KMS-11 (cell line): Measurements from ENCODE around the gene HSD17B14.

ENCODE experiments used
- H2AFZ ChIP-seq: fragments of 200-600 bp; sonication (generic); 2 replicates; pipeline ENCODE4 v1.6.1; 2016; ENCODE audit warnings: antibody characterized with exemption, mixed run types, low read depth
- H3K27ac ChIP-seq: fragments of 200-600 bp; sonication (generic); 2 replicates; pipeline ENCODE4 v1.6.1; 2016; ENCODE audit warnings: mild to moderate bottlenecking, mixed run types
- H3K27me3 ChIP-seq: fragments of 200-600 bp; sonication (generic); 2 replicates; pipeline ENCODE4 v1.6.1; 2017; ENCODE audit warnings: mild to moderate bottlenecking, low read depth, mixed run types, moderate library complexity; ENCODE audit not compliant: insufficient read depth
- H3K36me3 ChIP-seq: fragments of 200-600 bp; sonication (generic); 2 replicates; pipeline ENCODE4 v1.6.1; 2017; ENCODE audit warnings: mild to moderate bottlenecking, mixed run types; ENCODE audit not compliant: insufficient read depth
- H3K4me1 ChIP-seq: fragments of 200-600 bp; sonication (generic); 2 replicates; pipeline ENCODE4 v1.6.1; 2016; ENCODE audit warnings: mild to moderate bottlenecking, low read depth, mixed run types; ENCODE audit not compliant: poor library complexity, severe bottlenecking
- H3K4me2 ChIP-seq: fragments of 200-600 bp; sonication (generic); 2 replicates; pipeline ENCODE4 v1.7.0; 2016; ENCODE audit warnings: mild to moderate bottlenecking, mixed run types
- H3K4me3 ChIP-seq: fragments of 200-600 bp; sonication (generic); IDR thresholded peaks from 2 replicates; pipeline ENCODE4 v1.6.1; 2017; ENCODE audit warnings: low read depth, low read length, mixed read lengths; ENCODE audit not compliant: insufficient read depth
- H3K79me2 ChIP-seq: fragments of 200-600 bp; sonication (generic); 2 replicates; pipeline ENCODE4 v1.6.1; 2016; ENCODE audit warnings: low read depth, mixed run types; ENCODE audit not compliant: insufficient read depth
- H3K9ac ChIP-seq: fragments of 200-600 bp; sonication (generic); 2 replicates; pipeline ENCODE4 v1.6.1; 2016; ENCODE audit warnings: mild to moderate bottlenecking, mixed run types
- H4K20me1 ChIP-seq: fragments of 200-600 bp; sonication (generic); 2 replicates; pipeline ENCODE4 v1.6.1; 2016; ENCODE audit warnings: mild to moderate bottlenecking, mixed run types; ENCODE audit not compliant: insufficient read depth
- TF ChIP-seq, protein P1 (sequence below): fragments of 200-600 bp; sonication (generic); conservative IDR thresholded peaks from 2 replicates; pipeline ENCODE4 v1.6.1; 2017; ENCODE audit warnings: low read depth, mild to moderate bottlenecking, antibody characterized with exemption, low read length, moderate library complexity, mixed read lengths

The HSD17B14 gene

GRCh38 chr19:48841571-48841970 is 5.3 kb upstream of the HSD17B14 start:
- Histone ChIP-seq H3K4me1 (peaks cover 7% of the 10 kb centered on the region), H4K20me1 (no peaks in the 10 kb centered on the region), H3K4me2 (no peak overlapping the region), H2AFZ (no peak overlapping the region), H3K9ac (no peak overlapping the region), H3K4me3 (no peak overlapping the region), H3K27ac (no peak overlapping the region), H3K27me3 (no peaks in the 10 kb centered on the region; the same call in 1 of the 2 replicates), H3K36me3 (no peaks in the 10 kb centered on the region), H3K79me2 (no peaks in the 10 kb centered on the region)
- TF ChIP-seq, protein P1, sequence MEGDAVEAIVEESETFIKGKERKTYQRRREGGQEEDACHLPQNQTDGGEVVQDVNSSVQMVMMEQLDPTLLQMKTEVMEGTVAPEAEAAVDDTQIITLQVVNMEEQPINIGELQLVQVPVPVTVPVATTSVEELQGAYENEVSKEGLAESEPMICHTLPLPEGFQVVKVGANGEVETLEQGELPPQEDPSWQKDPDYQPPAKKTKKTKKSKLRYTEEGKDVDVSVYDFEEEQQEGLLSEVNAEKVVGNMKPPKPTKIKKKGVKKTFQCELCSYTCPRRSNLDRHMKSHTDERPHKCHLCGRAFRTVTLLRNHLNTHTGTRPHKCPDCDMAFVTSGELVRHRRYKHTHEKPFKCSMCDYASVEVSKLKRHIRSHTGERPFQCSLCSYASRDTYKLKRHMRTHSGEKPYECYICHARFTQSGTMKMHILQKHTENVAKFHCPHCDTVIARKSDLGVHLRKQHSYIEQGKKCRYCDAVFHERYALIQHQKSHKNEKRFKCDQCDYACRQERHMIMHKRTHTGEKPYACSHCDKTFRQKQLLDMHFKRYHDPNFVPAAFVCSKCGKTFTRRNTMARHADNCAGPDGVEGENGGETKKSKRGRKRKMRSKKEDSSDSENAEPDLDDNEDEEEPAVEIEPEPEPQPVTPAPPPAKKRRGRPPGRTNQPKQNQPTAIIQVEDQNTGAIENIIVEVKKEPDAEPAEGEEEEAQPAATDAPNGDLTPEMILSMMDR: no peak

DNA sequence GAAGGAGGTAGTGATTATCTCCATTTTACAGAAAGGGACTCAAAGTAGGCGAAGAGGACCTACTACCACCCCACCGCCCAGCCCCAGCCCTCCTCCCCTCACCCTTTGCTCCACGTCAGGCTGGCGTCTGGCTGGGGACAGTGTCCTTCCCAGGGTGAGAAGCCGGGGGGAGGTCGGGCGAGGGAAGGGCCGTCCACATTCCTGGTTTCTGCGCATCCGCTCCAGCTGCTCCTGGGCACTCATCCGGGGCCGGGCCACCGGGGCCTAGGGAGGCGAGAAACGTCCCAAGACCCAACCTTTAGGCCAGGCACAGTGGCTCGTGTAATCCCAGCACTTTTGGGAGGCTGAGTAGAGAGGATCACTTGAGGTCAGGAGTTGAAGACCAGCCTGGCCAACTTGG is 4.8 kb upstream of the HSD17B14 start:
- TF ChIP-seq, protein P1: no peak
- H3K79me2 ChIP-seq: no peaks in the 10 kb centered on the region
- peaks cover 12% of the 10 kb centered on the region for H3K4me1 ChIP-seq
- H3K27ac ChIP-seq: no peak overlapping the region
- no peaks in the 10 kb centered on the region; the same call in 1 of the 2 replicates for H3K27me3 ChIP-seq
- H3K4me3 ChIP-seq: no peak overlapping the region
- no peaks in the 10 kb centered on the region for H3K36me3 ChIP-seq
- no peak overlapping the region for H3K9ac ChIP-seq
- no peak overlapping the region for H3K4me2 ChIP-seq
- H4K20me1 ChIP-seq: no peaks in the 10 kb centered on the region
- H2AFZ ChIP-seq: no peak overlapping the region

GRCh38 chr19:48837687-48838086 is 1.4 kb upstream of the HSD17B14 start:
- no peak overlapping the region; the same call in 1 of the 2 replicates for H3K4me2 ChIP-seq
- TF ChIP-seq, protein P1: no peak
- H4K20me1 ChIP-seq: no peaks in the 10 kb centered on the region
- H3K27me3 ChIP-seq: no peaks in the 10 kb centered on the region; the same call in 1 of the 2 replicates
- H2AFZ ChIP-seq: peak overlapping the region; percentile 100; the same call in 1 of the 2 replicates
- no peak overlapping the region for H3K27ac ChIP-seq
- no peaks in the 10 kb centered on the region for H3K36me3 ChIP-seq
- H3K4me3 ChIP-seq: no peak overlapping the region
- H3K79me2 ChIP-seq: no peaks in the 10 kb centered on the region
- peaks cover 14% of the 10 kb centered on the region for H3K4me1 ChIP-seq
- H3K9ac ChIP-seq: no peak overlapping the region

DNA sequence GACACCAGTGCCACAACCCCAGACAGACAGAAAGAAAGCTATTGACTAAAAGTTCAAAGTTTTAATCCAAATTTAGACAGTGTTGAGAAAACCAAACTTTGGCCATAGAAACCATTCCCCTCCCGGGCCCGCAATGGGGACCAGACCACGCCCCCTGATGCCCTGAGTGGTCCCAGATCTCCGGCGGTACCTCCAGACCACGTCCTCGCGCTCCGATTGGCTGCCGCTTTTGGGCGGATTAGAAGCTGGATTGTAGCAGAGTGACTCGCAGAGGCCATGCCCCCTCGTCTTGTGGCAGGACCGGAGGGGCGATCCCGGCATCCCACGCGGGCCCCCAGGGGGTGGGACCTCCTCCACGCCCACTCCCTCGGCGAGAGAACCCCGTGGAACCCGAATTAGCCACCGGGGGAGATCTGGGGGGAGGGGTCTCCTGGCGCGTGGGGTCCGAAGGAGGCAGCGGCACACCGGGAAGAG is 797 bp upstream of the HSD17B14 start:
- Histone ChIP-seq H2AFZ (peak overlapping the region; percentile 100), H3K36me3 (no peaks in the 10 kb centered on the region), H3K27ac (no peak overlapping the region), H4K20me1 (no peaks in the 10 kb centered on the region), H3K4me2 (peak overlapping the region; percentile 98), H3K4me1 (peaks cover 14% of the 10 kb centered on the region), H3K27me3 (no peaks in the 10 kb centered on the region; the same call in 1 of the 2 replicates), H3K79me2 (no peaks in the 10 kb centered on the region), H3K4me3 (no peak overlapping the region), H3K9ac (peak overlapping the region; percentile 45; the same call in 1 of the 2 replicates)
- TF ChIP-seq, protein P1: no peak
